K562 (cell line): ENCODE results near the gene MPDU1. TPM values are rescaled to one million over a fixed set of nuclear protein-coding genes. Genes with fewer than 3 reads are reported as not detected.

ENCODE experiments used
- ATAC-seq: fragments of 200-7000 bp; cut with Tn5 transposase; 3 replicates; pipeline ENCODE4 v1.9.1; 2020; ENCODE audit warnings: moderate library complexity
- BruUV-seq: library from RNA; stranded (reverse); fragments of 400-500 nt; replicated peaks from 2 replicates; lab custom pipeline; 2021; lab: Mats Ljungman, UMichigan
- CTCF ChIA-PET: fragments of 300-600 bp; formaldehyde crosslinking; extraction: SDS; loops from one replicate; lab custom pipeline; 2021; ENCODE audit warnings: low intra/inter-chr PET ratio; lab: Yijun Ruan, JAX
- POLR2A ChIA-PET: fragments of 300-600, 350-650 bp; sonication (Branson Sonifier 250); formaldehyde crosslinking; extraction: SDS; loops from one replicate; lab custom pipeline; 2021; ENCODE audit warnings: antibody characterized with exemption, inconsistent platforms; lab: Yijun Ruan, JAX
- DNase-seq, 4 experiments: peaks; one replicate each; pipeline versions ENCODE4 v3.0.0 to v3.0.0-alpha.2; 2011 to 2018; ENCODE audit warnings: low spot score in 3 of 4, mixed read lengths in 3 of 4; ENCODE audit errors: extremely low read depth in 1 of 4
- FAIRE-seq: peaks from 2 replicates; lab custom pipeline; 2011; peaks lifted over from hg19 to GRCh38; lab: Jason Lieb, UNC
- H2AFZ ChIP-seq: 2 replicates; pipeline ENCODE4 v1.6.0; 2011; ENCODE audit warnings: low read depth, low read length, control low read depth, inconsistent platforms
- H3K27ac ChIP-seq: fragments of 200-600 bp; 3 replicates; pipeline ENCODE4 v1.8.0; 2011; ENCODE audit warnings: low read depth, mild to moderate bottlenecking, control low read depth, inconsistent platforms, low read length, moderate library complexity, mixed read lengths; ENCODE audit errors: extremely low read depth
- H3K27me3 ChIP-seq, 2 experiments: fragments of 300-600 bp in 1 of 2; 2 replicates in 1 of 2; 3 replicates in 1 of 2; pipeline versions ENCODE4 v1.6.0 to v1.8.0; 2011; ENCODE audit warnings: inconsistent platforms in 2 of 2, low read length in 2 of 2, mild to moderate bottlenecking in 1 of 2, mixed read lengths in 1 of 2, moderate library complexity in 1 of 2; ENCODE audit not compliant: control insufficient read depth in 2 of 2, insufficient read depth in 2 of 2
- H3K36me3 ChIP-seq: fragments of 300-600 bp; 3 replicates; pipeline ENCODE4 v1.8.0; 2011; ENCODE audit warnings: mild to moderate bottlenecking, low read length, inconsistent platforms; ENCODE audit not compliant: control insufficient read depth, insufficient read depth
- H3K4me1 ChIP-seq, 2 experiments: fragments of 200-600 bp in 1 of 2; replicated peaks in 1 of 2; 2 replicates in 1 of 2; 3 replicates in 1 of 2; pipeline versions ENCODE4 v1.5.1 to v1.8.0; 2011; ENCODE audit warnings: inconsistent platforms in 2 of 2, low read length in 2 of 2, mild to moderate bottlenecking in 1 of 2, mixed read lengths in 1 of 2, moderate library complexity in 1 of 2; ENCODE audit not compliant: control insufficient read depth in 2 of 2, insufficient read depth in 2 of 2
- H3K4me2 ChIP-seq: 2 replicates; pipeline ENCODE4 v1.6.1; 2011; ENCODE audit warnings: low read length, control low read depth, inconsistent platforms, mixed read lengths; ENCODE audit not compliant: insufficient read depth
- H3K4me3 ChIP-seq: fragments of 200-600 bp; sonication (generic), shearing (Covaris generic); 2 replicates; pipeline ENCODE4 v1.5.1; 2016; ENCODE audit warnings: control low read depth, inconsistent platforms
- H3K79me2 ChIP-seq: fragments of 200-600 bp; 3 replicates; pipeline ENCODE4 v1.8.0; 2011; ENCODE audit warnings: low read length, inconsistent platforms; ENCODE audit not compliant: control insufficient read depth, insufficient read depth
- H3K9ac ChIP-seq, 2 experiments: 2 replicates each; pipeline versions ENCODE4 v1.6.0 to v1.6.1; 2011; ENCODE audit warnings: low read depth in 2 of 2, low read length in 2 of 2, control low read depth in 1 of 2, inconsistent platforms in 1 of 2, mild to moderate bottlenecking in 1 of 2, mixed read lengths in 1 of 2; ENCODE audit not compliant: insufficient read depth in 1 of 2
- H3K9me1 ChIP-seq: one replicate; pipeline ENCODE4 v1.6.0; 2011; ENCODE audit warnings: inconsistent platforms, mild to moderate bottlenecking, low read length, moderate library complexity; ENCODE audit not compliant: control insufficient read depth, insufficient read depth
- H3K9me3 ChIP-seq: replicated peaks from 2 replicates; pipeline ENCODE4 v1.5.1; 2011; ENCODE audit warnings: low read depth, low read length, inconsistent platforms; ENCODE audit not compliant: control insufficient read depth, insufficient read depth
- H4K20me1 ChIP-seq: replicated peaks from 2 replicates; pipeline ENCODE4 v1.6.1; 2011; ENCODE audit warnings: low read length, inconsistent platforms, mixed read lengths; ENCODE audit not compliant: control insufficient read depth, insufficient read depth
- CBFB ChIP-seq: sonication (generic); formaldehyde crosslinking; IDR thresholded peaks from 2 replicates; pipeline ENCODE4 v1.4.0; 2020; ENCODE audit warnings: mild to moderate bottlenecking, missing genetic modification reagents
- CC2D1A ChIP-seq: fragments of 450-650 bp; IDR thresholded peaks from 2 replicates; pipeline ENCODE4 v1.6.1; 2017; ENCODE audit warnings: mild to moderate bottlenecking
- COPS2 ChIP-seq: fragments of 450-650 bp; conservative IDR thresholded peaks from 2 replicates; pipeline ENCODE4 v1.6.1; 2016; ENCODE audit warnings: mild to moderate bottlenecking, moderate library complexity
- KLF6 ChIP-seq: fragments of 250-450 bp; sonication (Bioruptor Pico); IDR thresholded peaks from 2 replicates; pipeline ENCODE4 v1.4.0; 2020; ENCODE audit warnings: mild to moderate bottlenecking, moderate library complexity, borderline replicate concordance
- MCM2 ChIP-seq: fragments of 450-650 bp; IDR thresholded peaks from 2 replicates; pipeline ENCODE4 v1.6.1; 2017; ENCODE audit warnings: low read depth, mild to moderate bottlenecking
- NR2C2 ChIP-seq, 2 experiments: fragments of 200-800 bp in 1 of 2; sonication (Bioruptor generic) in 1 of 2; sonication (generic) in 1 of 2; formaldehyde crosslinking in 1 of 2; IDR thresholded peaks; 2 replicates each; pipeline versions ENCODE4 v1.6.1 to v1.8.0; 2016 to 2022; ENCODE audit warnings: mild to moderate bottlenecking in 1 of 2, missing compliant biosample characterization in 1 of 2, missing genetic modification characterization in 1 of 2, missing genetic modification reagents in 1 of 2
- POLR2H ChIP-seq: IDR thresholded peaks from 2 replicates; pipeline ENCODE4 v1.6.1; 2016; ENCODE audit warnings: missing genetic modification characterization, low read depth, mild to moderate bottlenecking, control low read depth, missing compliant biosample characterization, moderate library complexity
- PRPF4 ChIP-seq: fragments of 200-400 bp; formaldehyde crosslinking; IDR thresholded peaks from one replicate; pipeline ENCODE4 v1.6.1; 2017; ENCODE audit warnings: low read length, low read depth, mild to moderate bottlenecking; ENCODE audit not compliant: insufficient read depth, poor library complexity, severe bottlenecking
- TRIM28 ChIP-seq: fragments of 450-650 bp; IDR thresholded peaks from 2 replicates; pipeline ENCODE4 v1.6.1; 2017
- ZEB2 ChIP-seq: fragments of 450-650 bp; IDR thresholded peaks from 2 replicates; pipeline ENCODE4 v1.6.1; 2016
- ZFX ChIP-seq: sonication (generic); formaldehyde crosslinking; IDR thresholded peaks from 2 replicates; pipeline ENCODE4 v1.8.0; 2022; ENCODE audit warnings: mild to moderate bottlenecking, missing genetic modification reagents, moderate library complexity
- ZNF12 ChIP-seq: sonication (generic); formaldehyde crosslinking; IDR thresholded peaks from 2 replicates; pipeline ENCODE4 v1.4.0; 2020; ENCODE audit warnings: mild to moderate bottlenecking, missing genetic modification reagents
- ZNF24 ChIP-seq: fragments of 450-650 bp; IDR thresholded peaks from 2 replicates; pipeline ENCODE4 v1.6.1; 2016
- ZNF445 ChIP-seq: fragments of 250-450 bp; sonication (Bioruptor Pico); IDR thresholded peaks from 2 replicates; pipeline ENCODE4 v1.4.0; 2020; ENCODE audit warnings: low read depth, mild to moderate bottlenecking, moderate library complexity
- WGBS: fragments of 100-300 bp; shearing (Covaris generic); methylation state at CpG from one replicate; pipeline ENCODE4 v1.1.6; 2016; ENCODE audit warnings: low coverage, mixed read lengths; ENCODE audit not compliant: insufficient coverage; ENCODE audit errors: missing lambda C conversion rate; 5-methylcytosine and 5-hydroxymethylcytosine counted together
- in situ Hi-C: fragments of 300-500 bp; cut with MboI; formaldehyde crosslinking; loops from 4 replicates; pipeline ENCODE4 v1.15.0; 2018; ENCODE audit warnings: inconsistent platforms, mixed read lengths
- intact Hi-C: fragments of 100-400 bp; cut with micrococcal nuclease; formaldehyde crosslinking; loops from 2 replicates; pipeline ENCODE4 v1.14.2; 2022
- polyA plus RNA-seq, 8 experiments: library from polyadenylated mRNA; depleted of rRNA in 4 of 8; stranded (reverse) in 5 of 8; unstranded in 3 of 8; fragments of >200 nt; fragmentation: Nextera tagmentation in 2 of 8; fragmentation: Illumina TruSeq in 1 of 8; extraction: Ambion mirVana in 2 of 8; extraction: Trizol in 1 of 8; gene quantifications; 2 replicates each; pipeline versions ENCODE4 v1.2.1 to v1.2.3, GENCODE V29; 2011 to 2014; ENCODE audit warnings: inconsistent platforms in 1 of 8, missing spikeins in 1 of 8
- total RNA-seq, 7 experiments: library from RNA; depleted of rRNA in 6 of 7; stranded (reverse); fragments of >200 nt in 6 of 7; fragmentation: Illumina TruSeq in 2 of 7; extraction: Trizol in 2 of 7; gene quantifications; 2 replicates each; pipeline versions ENCODE4 v1.2.1 to v1.2.3, GENCODE V29; 2011 to 2021; ENCODE audit warnings: low replicate concordance in 1 of 7
- TF ChIP-seq, protein P1 (sequence below), 2 experiments: fragments of 450-650 bp; formaldehyde crosslinking in 1 of 2; IDR thresholded peaks; 2 replicates each; pipeline versions ENCODE4 v1.4.0 to v1.6.1; 2014 to 2020; ENCODE audit warnings: mild to moderate bottlenecking in 2 of 2, borderline replicate concordance in 1 of 2, low read depth in 1 of 2

MPDU1 gene
- total and polyA plus RNA-seq, 9 of the 15 experiments (the other 6 are each of a cell fraction or from before 2014, with no cell fraction given) = 4.9 to 179 (median 77.1) TPM

- no peaks in the 10 kb centered on the region for H3K27me3 ChIP-seq
- intact Hi-C loops = no loop called here
- H2AFZ ChIP-seq = peak overlapping the region; percentile 51
- ChIA-PET POLR2A (interaction anchor here (0.6 to 1.0 kb wide), 2 partner anchors 9 to 55 kb away, joined by 4 to 7 read pairs; partner anchors contain the start of gene TP53), CTCF (interaction anchor here (0.8 to 1.3 kb wide), 4 partner anchors 18 to 85 kb away, joined by 3 to 5 read pairs (median 4); partner anchors contain the start of genes DNAH2, FXR2 and TP53)
- DNase-seq (peak; percentile 48 to 68 (median 55)), ATAC-seq (peak; percentile 84), FAIRE-seq (peak; percentile 73)
- no peak overlapping the region for H3K4me2 ChIP-seq
- H3K79me2 ChIP-seq = no peaks in the 10 kb centered on the region
- BruUV-seq = no TSS peak
- 21% methylated on average over 5 of the region's 6 CpGs for whole genome bisulfite sequencing
- no peaks in the 10 kb centered on the region for H3K36me3 ChIP-seq
- in situ Hi-C loops = loop anchor here (5.0 kb wide), 1 partner anchor 55 kb away; the partner anchor contains the start of genes TP53 and WRAP53
- peaks cover 0 to 13% of the 10 kb centered on the region in 2 experiments; a peak in 3 of 5 replicates for H3K4me1 ChIP-seq
- H3K9ac ChIP-seq = peak overlapping the region in 1 of 2 experiments; percentile 8; a peak in 1 of 4 replicates
- H3K9me3 ChIP-seq = no peaks in the 10 kb centered on the region
- no peaks in the 10 kb centered on the region for H4K20me1 ChIP-seq
- H3K4me3 ChIP-seq = no peak overlapping the region
- H3K9me1 ChIP-seq = no peaks in the 10 kb centered on the region
- no peak overlapping the region for H3K27ac ChIP-seq
- TF ChIP-seq CBFB (CRISPR knock-in tag) = no peak
- TF ChIP-seq ZNF12 (CRISPR knock-in tag) = no peak
- TF ChIP-seq ZEB2 = 0 out of 2 replicates have a peak, but pooled peaks have one; percentile 15
- TF ChIP-seq COPS2 = no peak
- TF ChIP-seq ZNF24 = 0 out of 2 replicates have a peak, but pooled peaks have one; percentile 11
- TF ChIP-seq ZFX (CRISPR knock-in tag) = peak; percentile 64
- TF ChIP-seq PRPF4 = no peak
- TF ChIP-seq NR2C2 (CRISPR knock-in tag; IDR thresholded peaks at IDR 0.05) = no peak
- TF ChIP-seq NR2C2 (tag; IDR thresholded peaks at IDR 0.05) = peak; percentile 25; the same call in 1 of the 2 replicates
- TF ChIP-seq POLR2H (tag) = no peak
- TF ChIP-seq, protein P1, sequence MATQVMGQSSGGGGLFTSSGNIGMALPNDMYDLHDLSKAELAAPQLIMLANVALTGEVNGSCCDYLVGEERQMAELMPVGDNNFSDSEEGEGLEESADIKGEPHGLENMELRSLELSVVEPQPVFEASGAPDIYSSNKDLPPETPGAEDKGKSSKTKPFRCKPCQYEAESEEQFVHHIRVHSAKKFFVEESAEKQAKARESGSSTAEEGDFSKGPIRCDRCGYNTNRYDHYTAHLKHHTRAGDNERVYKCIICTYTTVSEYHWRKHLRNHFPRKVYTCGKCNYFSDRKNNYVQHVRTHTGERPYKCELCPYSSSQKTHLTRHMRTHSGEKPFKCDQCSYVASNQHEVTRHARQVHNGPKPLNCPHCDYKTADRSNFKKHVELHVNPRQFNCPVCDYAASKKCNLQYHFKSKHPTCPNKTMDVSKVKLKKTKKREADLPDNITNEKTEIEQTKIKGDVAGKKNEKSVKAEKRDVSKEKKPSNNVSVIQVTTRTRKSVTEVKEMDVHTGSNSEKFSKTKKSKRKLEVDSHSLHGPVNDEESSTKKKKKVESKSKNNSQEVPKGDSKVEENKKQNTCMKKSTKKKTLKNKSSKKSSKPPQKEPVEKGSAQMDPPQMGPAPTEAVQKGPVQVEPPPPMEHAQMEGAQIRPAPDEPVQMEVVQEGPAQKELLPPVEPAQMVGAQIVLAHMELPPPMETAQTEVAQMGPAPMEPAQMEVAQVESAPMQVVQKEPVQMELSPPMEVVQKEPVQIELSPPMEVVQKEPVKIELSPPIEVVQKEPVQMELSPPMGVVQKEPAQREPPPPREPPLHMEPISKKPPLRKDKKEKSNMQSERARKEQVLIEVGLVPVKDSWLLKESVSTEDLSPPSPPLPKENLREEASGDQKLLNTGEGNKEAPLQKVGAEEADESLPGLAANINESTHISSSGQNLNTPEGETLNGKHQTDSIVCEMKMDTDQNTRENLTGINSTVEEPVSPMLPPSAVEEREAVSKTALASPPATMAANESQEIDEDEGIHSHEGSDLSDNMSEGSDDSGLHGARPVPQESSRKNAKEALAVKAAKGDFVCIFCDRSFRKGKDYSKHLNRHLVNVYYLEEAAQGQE (IDR thresholded peaks at IDR 0.05; ENCODE audit: borderline replicate concordance) = peak; percentile 48
- TF ChIP-seq, protein P1 (CRISPR knock-in tag; IDR thresholded peaks at IDR 0.05; ENCODE audit: low read depth) = no peak
- no peak for TF ChIP-seq KLF6 (CRISPR knock-in tag)
- no peak for TF ChIP-seq MCM2
- TF ChIP-seq ZNF445 (CRISPR knock-in tag) = no peak
- TF ChIP-seq CC2D1A = 0 out of 2 replicates have a peak, but pooled peaks have one; percentile 20
- no peak for TF ChIP-seq TRIM28
Observed at GRCh38 chr17:7632492-7632894, 48.8 kb downstream of the MPDU1 start.
